GM12873 (cell line): ENCODE measurements around the gene GABRD.

Experiments
- CTCF ChIP-seq: IDR thresholded peaks from 2 replicates; pipeline ENCODE4 v1.5.1; 2012; ENCODE audit warnings: low read depth, mild to moderate bottlenecking, moderate library complexity, low read length, control low read depth; ENCODE audit not compliant: insufficient read depth; ENCODE audit errors: missing control alignments

The GABRD gene

GRCh38 chr1:2024451-2024850, 5.3 kb downstream of the GABRD start:
- no peak for TF ChIP-seq CTCF

- no peak for TF ChIP-seq CTCF
Observed at GRCh38 chr1:2024887-2025286, 5.7 kb downstream of the GABRD start.

GRCh38 chr1:2025491-2025981, 6.4 kb downstream of the GABRD start:
- TF ChIP-seq CTCF = no peak

- no peak for TF ChIP-seq CTCF
Observed at GRCh38 chr1:2027961-2028583, 8.9 kb downstream of the GABRD start.

- TF ChIP-seq CTCF = no peak
Observed at GRCh38 chr1:2028870-2029560, 9.9 kb downstream of the GABRD start.

GRCh38 chr1:2029561-2029960, 10.4 kb downstream of the GABRD start:
- no peak for TF ChIP-seq CTCF

- no peak for TF ChIP-seq CTCF
Observed at GRCh38 chr1:2030076-2030871, 11.1 kb downstream of the GABRD start.
